Activated CD8-positive, alpha-beta memory T cell treated with anti-CD3 and anti-CD28 coated beads for 36 hours (primary cell): Measurements from ENCODE around the gene TMEM203. TPM values are rescaled to one million over a fixed set of nuclear protein-coding genes. Genes with fewer than 3 reads are reported as not detected.

Source experiments
- CTCF ChIA-PET: fragments of 350-600 bp; sonication (Branson Sonifier 250); formaldehyde crosslinking; loops from one replicate; lab custom pipeline; 2021; ENCODE audit warnings: antibody characterized with exemption; lab: Charles Lee
- POLR2A ChIA-PET: fragments of 350-600 bp; sonication (Branson Sonifier 250); formaldehyde crosslinking; loops from one replicate; lab custom pipeline; 2021; ENCODE audit warnings: antibody characterized with exemption; lab: Charles Lee
- total RNA-seq, 2 experiments: library from RNA; stranded (reverse); gene quantifications; one replicate each; pipeline ENCODE4 v1.2.3, GENCODE V29; 2021

The TMEM203 gene
- total RNA-seq, 2 experiments from 2014 or later = 47.0 to 47.1 TPM

DNA sequence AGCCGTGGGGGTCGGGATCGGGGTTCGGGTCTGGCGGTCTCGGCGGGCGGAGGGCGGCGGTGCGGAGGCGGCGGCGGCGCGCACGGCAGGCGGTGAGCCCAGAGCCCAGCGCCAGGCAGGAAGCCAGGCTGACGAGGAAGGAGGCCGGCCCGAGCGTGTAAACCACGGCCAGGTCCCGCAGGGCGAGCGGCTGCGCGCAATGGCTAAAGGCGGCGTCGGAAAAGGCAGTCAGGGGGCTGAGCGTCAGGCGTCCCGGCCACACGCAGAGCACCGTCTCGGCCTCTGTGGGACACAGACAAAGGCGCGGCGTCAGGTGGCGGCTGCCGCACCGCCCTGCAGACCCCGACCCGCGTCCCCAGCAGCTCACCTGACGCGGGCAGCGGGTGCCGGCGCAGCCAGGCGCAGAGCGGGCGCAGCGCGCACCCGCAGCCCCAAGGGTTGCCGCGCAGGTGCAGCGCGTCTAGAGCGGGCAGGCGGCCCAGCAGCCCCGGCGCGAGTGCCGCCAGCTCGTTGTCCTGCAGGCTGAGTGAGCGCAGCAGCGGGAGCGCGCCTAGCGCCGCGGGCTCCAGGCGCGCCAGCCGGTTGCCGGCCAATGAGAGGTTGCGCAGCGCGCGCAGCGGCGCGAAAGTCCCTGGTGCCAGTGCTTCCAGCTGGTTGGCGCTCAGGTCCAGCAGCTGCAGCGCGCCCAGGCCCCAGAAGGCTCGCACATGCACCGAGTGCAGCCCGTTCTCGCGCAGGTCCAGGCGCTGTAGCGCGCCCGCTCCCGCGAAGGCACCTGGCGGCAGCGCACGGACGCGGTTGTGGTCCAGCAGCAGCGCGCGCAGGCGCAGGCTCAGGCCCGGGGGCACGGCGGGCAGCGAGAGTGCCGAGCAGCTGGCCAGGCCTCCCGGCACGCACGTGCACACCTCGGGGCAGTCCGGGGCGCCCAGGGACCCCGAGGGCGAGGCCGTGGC, 36.3 kb downstream of the TMEM203 start:
- CTCF ChIA-PET = interaction anchor here (0.7 kb wide), 1 partner anchor 12 kb away, joined by 3 read pairs; no protein-coding TSS in a partner anchor
- POLR2A ChIA-PET = interaction anchor here (0.8 to 1.1 kb wide), 2 partner anchors 63 to 72 kb away, joined by 3 to 5 read pairs; no protein-coding TSS in a partner anchor

- POLR2A ChIA-PET = interaction anchor here (1.1 kb wide), 1 partner anchor 71 kb away, joined by 3 read pairs; no protein-coding TSS in a partner anchor
- CTCF ChIA-PET = interaction anchor here (0.7 kb wide), 1 partner anchor 13 kb away, joined by 3 read pairs; no protein-coding TSS in a partner anchor
These were observed 36.9 kb downstream of the TMEM203 start for GRCh38 chr9:137168573-137168903.

DNA sequence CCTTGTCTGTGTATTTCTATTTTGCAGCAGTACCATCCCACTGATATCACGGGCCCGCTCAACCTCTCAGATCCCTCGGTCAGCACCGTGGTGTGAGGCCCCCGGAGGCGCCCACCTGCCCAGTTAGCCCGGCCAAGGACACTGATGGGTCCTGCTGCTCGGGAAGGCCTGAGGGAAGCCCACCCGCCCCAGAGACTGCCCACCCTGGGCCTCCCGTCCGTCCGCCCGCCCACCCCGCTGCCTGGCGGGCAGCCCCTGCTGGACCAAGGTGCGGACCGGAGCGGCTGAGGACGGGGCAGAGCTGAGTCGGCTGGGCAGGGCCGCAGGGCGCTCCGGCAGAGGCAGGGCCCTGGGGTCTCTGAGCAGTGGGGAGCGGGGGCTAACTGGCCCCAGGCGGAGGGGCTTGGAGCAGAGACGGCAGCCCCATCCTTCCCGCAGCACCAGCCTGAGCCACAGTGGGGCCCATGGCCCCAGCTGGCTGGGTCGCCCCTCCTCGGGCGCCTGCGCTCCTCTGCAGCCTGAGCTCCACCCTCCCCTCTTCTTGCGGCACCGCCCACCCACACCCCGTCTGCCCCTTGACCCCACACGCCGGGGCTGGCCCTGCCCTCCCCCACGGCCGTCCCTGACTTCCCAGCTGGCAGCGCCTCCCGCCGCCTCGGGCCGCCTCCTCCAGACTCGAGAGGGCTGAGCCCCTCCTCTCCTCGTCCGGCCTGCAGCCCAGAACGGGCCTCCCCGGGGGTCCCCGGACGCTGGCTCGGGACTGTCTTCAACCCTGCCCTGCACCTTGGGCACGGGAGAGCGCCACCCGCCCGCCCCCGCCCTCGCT, 37.5 kb downstream of the TMEM203 start:
- ChIA-PET CTCF (interaction anchor here (0.8 kb wide), 1 partner anchor 69 kb away, joined by 3 read pairs; no protein-coding TSS in a partner anchor), POLR2A (interaction anchor here (0.6 to 1.1 kb wide), 2 partner anchors 67 to 70 kb away, joined by 3 read pairs; no protein-coding TSS in a partner anchor)

GRCh38 chr9:137167277-137167746, 38.1 kb downstream of the TMEM203 start:
- CTCF ChIA-PET = no interaction called here
- POLR2A ChIA-PET = interaction anchor here (0.6 kb wide), 1 partner anchor 67 kb away, joined by 3 read pairs; no protein-coding TSS in a partner anchor

DNA sequence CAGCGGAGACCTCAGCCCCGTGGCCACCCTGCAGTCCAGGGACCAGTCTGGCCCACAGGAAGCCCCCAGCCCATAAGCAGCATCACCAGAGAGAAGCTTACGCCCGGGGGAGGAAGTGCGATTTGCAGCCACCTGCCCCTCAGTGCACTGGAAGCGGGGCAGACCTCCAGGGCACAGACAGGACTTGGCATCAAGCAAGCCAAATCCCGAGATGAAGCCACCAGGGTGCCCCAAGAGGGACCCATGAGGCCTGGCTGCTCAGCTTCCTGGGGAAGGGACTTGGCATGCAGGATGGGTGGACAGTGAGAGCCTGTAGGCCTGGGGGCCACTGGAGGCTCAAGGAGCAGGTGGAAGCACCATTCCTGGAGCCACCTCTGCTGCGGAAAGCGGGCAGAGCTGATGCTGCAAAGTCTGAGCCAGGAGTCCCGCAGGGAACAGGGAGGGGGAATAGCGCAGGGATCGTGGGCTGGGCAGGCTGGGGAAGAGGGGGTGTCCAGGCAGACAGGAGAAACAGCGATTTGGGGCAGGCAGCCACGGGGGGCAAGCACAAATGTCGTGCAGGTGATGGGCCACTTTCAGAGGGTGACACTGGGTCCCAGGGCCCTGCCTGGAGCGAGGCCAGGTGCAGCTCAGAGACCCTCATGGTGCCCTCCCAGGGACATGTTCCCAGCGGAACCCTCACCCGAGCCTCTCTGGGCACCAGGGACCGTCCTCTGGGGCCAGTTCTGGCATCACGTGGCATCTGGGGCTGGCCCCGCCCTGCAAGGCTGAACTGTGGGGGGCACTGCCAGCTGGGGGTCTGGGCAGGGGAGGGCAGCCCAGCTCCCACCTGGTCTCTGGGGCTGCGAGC, 38.8 kb downstream of the TMEM203 start:
- ChIA-PET POLR2A (no interaction called here), CTCF (interaction anchor here (0.8 to 1.0 kb wide), 2 partner anchors 23 to 50 kb away, joined by 3 read pairs; no protein-coding TSS in a partner anchor)

DNA sequence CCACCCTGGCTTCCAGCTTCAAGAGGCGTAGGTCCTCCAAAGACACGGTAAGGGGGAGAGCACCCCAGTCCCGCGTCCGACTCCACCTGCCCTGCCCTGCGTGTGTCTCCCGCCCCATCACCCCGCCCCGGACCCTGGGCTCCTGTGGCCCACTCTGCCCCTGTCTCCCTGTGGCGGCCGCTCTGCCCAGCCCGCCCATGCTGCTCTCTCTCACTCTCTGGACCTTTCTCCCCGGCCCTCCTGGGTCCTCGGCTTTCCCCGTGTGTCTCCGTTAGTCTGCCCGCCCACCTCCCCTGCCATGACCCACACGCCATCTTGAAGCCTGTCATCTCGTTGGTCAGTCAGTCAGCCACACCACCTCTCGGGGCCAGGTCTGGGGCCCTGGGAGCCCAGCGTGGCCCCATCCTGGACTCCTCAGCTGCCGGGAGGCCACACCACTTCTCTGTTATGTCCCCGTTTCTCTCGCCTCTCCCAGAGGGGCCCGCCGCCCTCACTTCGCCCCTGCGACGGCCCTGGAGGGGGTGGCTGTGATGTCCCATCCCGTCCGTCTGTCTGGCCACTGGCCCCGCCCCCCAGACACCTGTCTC, 40.1 kb downstream of the TMEM203 start:
- ChIA-PET CTCF (interaction anchor here (1.0 kb wide), 1 partner anchor 51 kb away, joined by 3 read pairs; no protein-coding TSS in a partner anchor), POLR2A (no interaction called here)

DNA sequence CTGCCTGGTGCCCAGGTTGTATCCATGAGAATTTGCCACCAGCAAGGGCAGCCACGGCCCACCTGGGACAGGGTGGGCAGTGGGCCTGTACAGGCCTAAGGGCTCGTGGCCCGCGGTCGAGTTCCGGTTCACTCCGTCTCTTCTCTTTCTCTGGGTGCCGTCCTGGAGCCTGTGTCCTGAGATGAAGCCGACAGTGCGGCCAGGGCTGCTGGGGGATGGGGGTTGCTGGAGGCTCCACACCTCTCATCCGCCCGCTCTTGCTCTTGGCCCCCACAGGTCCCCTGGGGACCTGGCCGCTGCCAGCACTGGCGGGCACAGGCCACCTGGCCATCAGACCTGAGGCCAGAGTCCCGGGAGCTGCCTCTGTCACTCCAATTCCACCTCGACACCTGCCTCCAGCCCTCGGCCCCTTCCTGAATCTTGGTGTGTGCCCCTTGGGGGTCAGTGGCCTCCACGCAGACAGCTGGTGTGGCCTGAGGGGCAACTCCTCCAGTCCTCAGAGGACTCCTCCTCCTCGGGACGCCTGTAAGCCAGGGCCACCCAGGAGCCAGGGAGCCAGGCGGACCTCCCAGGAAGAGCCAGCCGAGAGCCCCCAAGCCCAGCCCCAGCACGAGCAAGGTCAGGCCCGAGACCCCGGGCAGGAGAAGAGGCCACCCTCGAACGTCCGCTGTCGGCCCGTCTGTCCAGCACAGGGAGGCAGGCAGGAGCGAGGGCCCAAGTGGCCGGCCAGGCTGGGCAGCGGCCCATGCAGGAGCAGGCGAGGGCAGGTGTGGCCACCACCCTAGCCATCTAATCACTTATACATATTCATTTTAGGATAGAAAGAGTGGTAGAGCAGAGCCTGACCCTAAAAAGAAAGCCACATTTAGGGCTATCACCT, 40.8 kb downstream of the TMEM203 start:
- ChIA-PET POLR2A (no interaction called here), CTCF (no interaction called here)

DNA sequence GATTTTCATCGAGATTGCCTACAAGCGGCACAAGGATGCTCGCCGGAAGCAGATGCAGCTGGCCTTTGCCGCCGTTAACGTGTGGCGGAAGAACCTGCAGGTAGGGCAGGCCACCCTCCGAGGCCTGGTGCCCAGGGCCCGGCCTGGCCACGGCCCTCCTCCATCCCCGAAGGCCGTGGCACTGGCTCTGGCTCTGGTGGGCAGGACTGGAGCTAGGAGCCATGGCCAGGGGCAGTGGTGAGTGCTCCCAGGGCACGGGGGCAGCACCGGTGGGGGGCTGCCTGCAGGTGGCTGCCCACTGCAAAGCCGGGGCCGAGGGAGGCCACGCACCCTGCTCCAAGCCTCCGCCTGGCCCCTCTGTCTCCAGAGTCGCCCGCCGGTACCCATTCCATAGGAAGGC, 41.6 kb downstream of the TMEM203 start:
- POLR2A ChIA-PET = no interaction called here
- CTCF ChIA-PET = no interaction called here

DNA sequence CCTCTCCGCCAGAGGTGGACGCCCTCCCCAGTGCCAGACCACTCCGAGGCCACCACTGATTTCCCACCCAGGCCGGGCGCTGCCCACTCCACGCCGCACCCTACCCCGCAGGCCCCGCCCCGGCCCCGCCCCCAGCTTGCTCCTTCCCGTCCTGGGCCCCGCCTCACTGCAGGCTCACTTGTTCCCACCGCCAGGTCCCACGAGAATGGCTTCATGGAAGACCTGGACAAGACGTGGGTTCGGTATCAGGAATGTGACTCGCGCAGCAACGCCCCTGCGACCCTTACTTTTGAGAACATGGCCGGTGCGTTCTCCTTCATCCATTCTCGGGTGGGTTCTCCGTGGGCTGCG, 42.1 kb downstream of the TMEM203 start:
- ChIA-PET CTCF (no interaction called here), POLR2A (no interaction called here)

DNA sequence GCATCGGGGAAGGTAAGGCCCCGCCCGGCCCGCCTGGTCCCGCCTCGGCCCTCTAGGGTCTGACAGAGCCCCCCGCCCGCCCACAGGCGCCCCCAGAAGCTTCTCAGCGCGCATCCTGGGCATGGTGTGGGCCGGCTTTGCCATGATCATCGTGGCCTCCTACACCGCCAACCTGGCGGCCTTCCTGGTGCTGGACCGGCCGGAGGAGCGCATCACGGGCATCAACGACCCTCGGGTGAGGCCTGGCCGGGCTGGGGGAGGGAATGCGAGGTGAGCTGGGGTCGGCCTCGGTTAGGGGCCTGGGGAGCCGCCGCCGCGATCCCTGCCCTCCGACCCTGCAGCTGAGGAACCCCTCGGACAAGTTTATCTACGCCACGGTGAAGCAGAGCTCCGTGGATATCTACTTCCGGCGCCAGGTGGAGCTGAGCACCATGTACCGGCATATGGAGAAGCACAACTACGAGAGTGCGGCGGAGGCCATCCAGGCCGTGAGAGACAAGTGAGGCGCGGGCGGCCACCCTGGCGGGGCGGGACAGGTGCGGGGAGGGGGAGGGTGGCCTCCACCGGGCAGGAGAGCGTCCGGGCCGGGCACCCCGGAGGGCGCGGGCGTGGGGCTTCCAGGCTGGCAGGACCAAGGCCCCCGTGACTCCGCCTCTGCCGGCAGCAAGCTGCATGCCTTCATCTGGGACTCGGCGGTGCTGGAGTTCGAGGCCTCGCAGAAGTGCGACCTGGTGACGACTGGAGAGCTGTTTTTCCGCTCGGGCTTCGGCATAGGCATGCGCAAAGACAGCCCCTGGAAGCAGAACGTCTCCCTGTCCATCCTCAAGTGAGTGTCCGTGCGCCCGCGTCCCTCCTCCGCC, 42.7 kb downstream of the TMEM203 start:
- POLR2A ChIA-PET = no interaction called here
- CTCF ChIA-PET = interaction anchor here (0.5 kb wide), 1 partner anchor 32 kb away, joined by 3 read pairs; no protein-coding TSS in a partner anchor

- CTCF ChIA-PET = interaction anchor here (0.5 kb wide), 1 partner anchor 31 kb away, joined by 3 read pairs; no protein-coding TSS in a partner anchor
- POLR2A ChIA-PET = no interaction called here
These were observed 43.6 kb downstream of the TMEM203 start for GRCh38 chr9:137161558-137162486.

DNA sequence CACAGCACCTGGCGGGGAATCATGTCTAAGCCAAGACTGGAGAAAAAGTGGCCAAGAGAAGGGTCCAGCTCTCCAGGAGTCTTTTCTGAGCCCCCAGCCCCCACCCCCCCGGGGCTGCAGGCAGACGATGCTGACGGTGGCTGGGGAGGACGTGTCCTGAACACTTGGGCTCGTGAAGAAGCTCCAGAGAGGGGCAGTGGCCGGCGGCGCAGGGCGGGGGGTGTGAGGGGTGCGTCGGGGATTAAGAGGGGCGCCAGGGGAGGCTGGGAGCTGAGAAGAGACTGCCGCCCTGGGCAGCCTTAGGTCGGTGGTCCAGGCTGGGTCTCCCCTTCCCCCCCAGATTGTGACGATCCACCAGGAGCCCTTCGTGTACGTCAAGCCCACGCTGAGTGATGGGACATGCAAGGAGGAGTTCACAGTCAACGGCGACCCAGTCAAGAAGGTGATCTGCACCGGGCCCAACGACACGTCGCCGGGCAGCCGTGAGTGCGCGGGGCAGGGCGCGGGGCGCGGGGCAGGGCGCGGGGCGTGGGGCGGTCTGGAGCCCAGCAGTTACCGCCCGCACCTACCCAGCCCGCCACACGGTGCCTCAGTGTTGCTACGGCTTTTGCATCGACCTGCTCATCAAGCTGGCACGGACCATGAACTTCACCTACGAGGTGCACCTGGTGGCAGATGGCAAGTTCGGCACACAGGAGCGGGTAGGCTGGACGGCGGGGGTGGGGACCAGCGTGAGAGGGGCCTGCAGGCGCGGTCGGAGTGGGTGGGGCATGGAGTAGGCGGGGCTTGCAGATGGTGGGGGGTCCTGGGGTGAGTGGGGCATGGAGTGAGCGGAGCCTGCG, 44.5 kb downstream of the TMEM203 start:
- ChIA-PET CTCF (interaction anchor here (1.1 kb wide), 1 partner anchor 66 kb away, joined by 3 read pairs; the partner anchor contains the start of gene RNF224), POLR2A (no interaction called here)

DNA sequence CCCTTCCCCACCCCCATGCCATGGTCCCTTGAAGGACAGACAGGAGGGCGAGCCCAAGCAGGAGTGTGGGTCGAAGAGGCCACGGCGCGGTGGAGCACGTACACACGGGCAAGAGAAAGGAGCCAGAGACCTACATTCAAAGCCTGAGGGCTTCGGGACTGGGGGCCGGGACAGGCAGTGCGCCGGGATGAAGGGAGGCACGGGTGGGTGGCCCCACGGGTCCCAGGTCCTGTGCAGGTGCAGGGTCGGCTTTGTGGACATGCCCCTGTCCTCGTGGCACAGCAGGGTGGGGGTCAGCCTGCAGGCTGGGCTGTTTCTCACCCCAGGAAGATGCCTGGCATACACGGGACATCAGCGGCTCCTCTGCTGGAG, 45.4 kb downstream of the TMEM203 start:
- POLR2A ChIA-PET = no interaction called here
- CTCF ChIA-PET = interaction anchor here (1.1 kb wide), 1 partner anchor 67 kb away, joined by 3 read pairs; the partner anchor contains the start of gene RNF224
